GM13976 (cell line): ENCODE measurements around the gene SYNJ2.
"Not testable (repeated sequence)": the region's sequence is repeated elsewhere in the genome, so short reads cannot be mapped to it uniquely, and the experiment has no call there.

ENCODE experiments used
- DNase-seq: peaks from one replicate; pipeline ENCODE4 v3.0.0; 2012; ENCODE audit warnings: low spot score
- in situ Hi-C: fragments of 300-500 bp; cut with MboI; formaldehyde crosslinking; loops from one replicate; pipeline ENCODE4 v1.12.0; 2022; ENCODE audit warnings: low sequenced_read_pairs, mixed read lengths, inconsistent platforms; ENCODE audit not compliant: unreplicated experiment
- TF ChIP-seq, protein P1 (sequence below): IDR thresholded peaks from 2 replicates; pipeline ENCODE4 v1.5.1; 2012; ENCODE audit warnings: borderline replicate concordance, mild to moderate bottlenecking; ENCODE audit not compliant: insufficient read depth; ENCODE audit errors: extremely low read depth, missing control alignments, control extremely low read depth

SYNJ2 gene

DNA sequence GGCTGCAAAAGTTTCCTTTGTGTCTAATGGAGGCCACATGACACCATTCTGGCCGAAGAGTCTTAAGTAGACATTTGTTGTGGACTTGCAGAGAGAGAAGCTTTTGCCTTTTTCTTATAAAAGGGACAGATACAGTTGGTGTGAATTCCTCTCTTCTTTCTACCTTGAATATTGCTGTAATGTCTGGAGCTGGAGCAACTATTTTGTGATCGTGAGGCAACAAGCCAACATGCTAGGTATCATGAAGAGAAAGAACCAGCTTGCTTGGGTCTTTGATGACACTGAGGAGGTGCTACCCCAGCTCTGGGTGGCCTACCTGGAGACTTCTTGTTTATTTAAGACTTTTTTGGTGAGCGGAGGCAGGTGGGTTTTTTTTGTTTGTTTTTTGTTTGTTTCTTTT is 16.3 kb upstream of the SYNJ2 start:
- DNase-seq: no peak
- TF ChIP-seq, protein P1, sequence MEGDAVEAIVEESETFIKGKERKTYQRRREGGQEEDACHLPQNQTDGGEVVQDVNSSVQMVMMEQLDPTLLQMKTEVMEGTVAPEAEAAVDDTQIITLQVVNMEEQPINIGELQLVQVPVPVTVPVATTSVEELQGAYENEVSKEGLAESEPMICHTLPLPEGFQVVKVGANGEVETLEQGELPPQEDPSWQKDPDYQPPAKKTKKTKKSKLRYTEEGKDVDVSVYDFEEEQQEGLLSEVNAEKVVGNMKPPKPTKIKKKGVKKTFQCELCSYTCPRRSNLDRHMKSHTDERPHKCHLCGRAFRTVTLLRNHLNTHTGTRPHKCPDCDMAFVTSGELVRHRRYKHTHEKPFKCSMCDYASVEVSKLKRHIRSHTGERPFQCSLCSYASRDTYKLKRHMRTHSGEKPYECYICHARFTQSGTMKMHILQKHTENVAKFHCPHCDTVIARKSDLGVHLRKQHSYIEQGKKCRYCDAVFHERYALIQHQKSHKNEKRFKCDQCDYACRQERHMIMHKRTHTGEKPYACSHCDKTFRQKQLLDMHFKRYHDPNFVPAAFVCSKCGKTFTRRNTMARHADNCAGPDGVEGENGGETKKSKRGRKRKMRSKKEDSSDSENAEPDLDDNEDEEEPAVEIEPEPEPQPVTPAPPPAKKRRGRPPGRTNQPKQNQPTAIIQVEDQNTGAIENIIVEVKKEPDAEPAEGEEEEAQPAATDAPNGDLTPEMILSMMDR: no peak
- in situ Hi-C loops: no loop called here

DNA sequence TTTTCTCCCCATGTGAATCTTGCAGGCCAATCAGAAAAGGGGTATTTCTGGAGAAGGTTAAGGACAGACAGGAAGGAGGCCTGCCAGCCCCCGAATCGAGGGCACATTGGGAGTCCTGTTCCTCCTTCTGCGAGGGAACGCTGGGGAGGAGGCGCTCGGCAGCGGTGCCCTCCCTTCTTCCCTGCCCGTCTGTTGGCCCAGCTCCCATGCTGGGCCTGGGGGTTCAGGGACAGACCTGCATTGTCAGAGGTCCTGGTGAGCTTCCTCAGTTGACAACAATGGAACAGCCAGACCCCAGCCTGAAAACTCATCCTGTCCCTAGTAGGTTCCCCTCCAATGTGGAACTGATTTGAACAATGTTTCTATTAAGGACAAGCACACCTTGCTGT is 15.1 kb upstream of the SYNJ2 start:
- DNase-seq: no peak
- in situ Hi-C loops: no loop called here
- TF ChIP-seq, protein P1: no peak

DNA sequence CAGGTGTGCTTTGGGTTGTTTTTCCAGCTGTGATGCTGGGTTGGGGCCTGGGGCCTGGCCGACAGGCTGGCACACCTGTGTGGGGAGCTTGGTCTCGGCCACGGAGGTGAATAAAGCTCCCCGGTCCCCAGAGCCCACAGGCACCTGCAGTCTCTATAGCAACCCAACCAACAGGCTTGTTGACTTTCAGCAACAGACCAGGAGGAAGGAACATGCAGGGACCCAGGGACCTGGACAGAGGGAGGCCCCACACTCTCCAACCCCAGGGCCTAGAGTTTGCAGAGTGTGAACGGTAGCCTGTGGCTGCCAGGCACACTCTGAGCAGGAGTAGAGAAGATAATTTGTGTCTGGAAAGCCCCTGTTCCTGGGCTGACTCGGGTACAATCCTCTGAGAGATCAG is 14.6 kb upstream of the SYNJ2 start:
- in situ Hi-C loops: no loop called here
- TF ChIP-seq, protein P1: no peak
- DNase-seq: no peak

DNA sequence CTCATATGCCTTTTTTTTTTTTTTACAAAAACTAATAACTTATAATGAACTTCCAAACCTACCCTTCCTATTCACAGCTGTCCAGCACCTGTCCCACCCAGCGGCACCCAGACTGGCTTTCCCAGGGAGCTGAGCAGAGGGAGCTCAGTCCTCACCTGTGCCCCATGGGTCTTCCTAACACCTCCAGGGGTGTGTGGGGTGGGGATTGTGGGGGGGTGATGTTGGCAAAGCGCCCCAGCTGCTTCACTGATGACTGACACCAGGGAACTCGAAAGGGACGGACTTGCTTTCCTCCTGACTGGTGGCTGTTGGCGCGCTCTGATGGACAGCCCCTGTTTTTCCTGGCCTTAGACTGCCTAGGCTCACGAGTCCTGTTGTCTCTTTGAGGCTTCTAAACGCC is 14.2 kb upstream of the SYNJ2 start:
- TF ChIP-seq, protein P1: no peak
- in situ Hi-C loops: no loop called here
- no peak for DNase-seq

DNA sequence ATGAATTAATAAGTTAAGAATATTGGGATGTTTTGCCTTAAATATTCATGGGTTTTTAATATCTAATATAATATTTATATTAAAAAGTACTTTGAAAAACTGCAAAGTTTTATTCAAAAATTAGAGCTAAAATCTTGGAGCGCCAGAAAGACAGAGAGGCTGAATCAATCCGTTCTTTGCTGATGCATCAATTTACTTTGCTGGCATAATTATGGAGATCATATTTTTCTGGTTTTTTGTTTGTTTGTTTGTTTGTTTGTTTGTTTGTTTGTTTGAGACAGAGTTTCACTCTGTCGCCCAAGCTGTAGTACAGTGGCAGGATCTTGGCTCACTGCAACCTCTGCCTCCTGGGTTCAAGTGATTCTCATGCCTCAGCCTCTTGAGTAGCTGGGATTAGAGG is 9.5 kb upstream of the SYNJ2 start:
- in situ Hi-C loops, DNase-seq: not testable (repeated sequence)

DNA sequence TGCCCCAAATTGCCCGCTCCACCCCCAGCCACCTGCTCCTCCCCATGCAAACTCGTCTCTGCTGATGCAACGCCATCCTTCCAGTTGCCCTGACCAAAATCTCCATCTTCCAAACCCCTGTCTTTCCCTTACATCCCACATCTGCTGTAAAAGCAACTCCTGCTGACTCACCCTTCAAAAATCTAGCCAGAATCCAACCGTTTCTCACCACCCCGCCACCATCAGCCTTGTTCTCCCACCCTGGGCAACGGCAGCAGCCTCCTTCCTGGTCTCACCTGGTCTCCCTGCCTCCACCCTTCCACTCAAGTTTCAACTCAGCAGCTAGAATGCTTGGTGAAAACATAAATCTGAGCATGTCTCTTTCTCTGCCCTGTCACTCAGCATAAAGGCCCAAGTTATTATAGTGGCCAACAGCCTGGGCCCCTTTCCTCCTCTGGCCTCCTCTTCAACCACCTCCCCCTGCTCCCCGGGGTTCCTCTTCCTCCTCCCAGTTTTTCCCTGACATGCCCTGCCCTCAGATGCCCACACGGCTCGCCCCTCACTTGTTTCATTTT is 7.2 kb upstream of the SYNJ2 start:
- TF ChIP-seq, protein P1: no peak
- in situ Hi-C loops: no loop called here
- no peak for DNase-seq

DNA sequence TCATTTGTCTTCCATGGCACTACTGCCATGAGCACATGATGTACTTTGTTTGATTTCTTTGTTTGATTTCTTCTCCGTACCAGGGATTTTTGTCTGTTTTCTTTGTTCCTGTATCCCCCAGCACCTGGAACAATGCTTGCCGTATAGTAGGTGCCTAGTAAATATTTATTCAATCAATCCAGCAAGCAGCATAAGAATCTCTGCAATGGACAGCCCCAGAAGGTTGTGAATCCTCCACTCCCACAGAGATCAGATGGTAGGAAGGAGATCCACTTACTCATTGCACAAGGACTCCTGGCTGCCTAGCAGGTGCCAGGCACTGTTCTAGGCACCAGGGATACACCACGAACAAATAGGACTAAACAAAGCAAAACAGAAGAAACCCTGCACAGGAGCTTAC is 6.7 kb upstream of the SYNJ2 start:
- DNase-seq: no peak
- TF ChIP-seq, protein P1: no peak
- in situ Hi-C loops: no loop called here

DNA sequence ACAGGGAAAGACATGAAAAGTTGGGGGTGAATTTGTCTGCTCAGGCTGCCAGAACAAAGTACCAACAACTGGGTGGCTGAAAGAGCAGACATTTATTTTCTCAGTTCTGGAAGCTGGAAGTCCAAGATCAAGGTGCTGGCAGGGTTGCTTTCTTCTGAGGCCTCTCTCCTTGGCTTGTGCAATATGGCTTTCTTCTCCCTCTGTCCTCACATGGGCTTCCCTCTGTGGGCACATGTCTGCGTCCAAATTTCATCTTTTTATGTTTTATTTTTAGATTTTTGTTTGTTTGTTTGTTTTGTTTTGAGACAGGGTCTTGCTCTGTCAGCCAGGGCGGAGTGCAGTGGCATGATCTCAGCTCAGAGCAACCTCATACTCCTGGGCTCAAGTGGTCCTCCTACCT is 6.2 kb upstream of the SYNJ2 start:
- in situ Hi-C loops: no loop called here
- no peak for DNase-seq
- TF ChIP-seq, protein P1: no peak
